GM19099 (cell line): ENCODE measurements around the gene LHFPL6.

Experiments
- POLR2A ChIP-seq: IDR thresholded peaks from 3 replicates; pipeline ENCODE4 v1.6.1; 2011; ENCODE audit warnings: low read depth; ENCODE audit not compliant: insufficient read length; ENCODE audit errors: extremely low read depth

The LHFPL6 gene

GRCh38 chr13:39538816-39539790, 63.9 kb downstream of the LHFPL6 start:
- no peak for TF ChIP-seq POLR2A

- no peak for TF ChIP-seq POLR2A
Measured at GRCh38 chr13:39536906-39537305, 66.1 kb downstream of the LHFPL6 start.

- no peak for TF ChIP-seq POLR2A
Measured at GRCh38 chr13:39536274-39536673, 66.7 kb downstream of the LHFPL6 start.

- TF ChIP-seq POLR2A: no peak
Measured at GRCh38 chr13:39533651-39534150, 69.3 kb downstream of the LHFPL6 start.

- TF ChIP-seq POLR2A: no peak
Measured at GRCh38 chr13:39531646-39532045, 71.3 kb downstream of the LHFPL6 start.

- no peak for TF ChIP-seq POLR2A
Measured at GRCh38 chr13:39530916-39531315, 72.1 kb downstream of the LHFPL6 start.

GRCh38 chr13:39528661-39528980, 74.4 kb downstream of the LHFPL6 start:
- TF ChIP-seq POLR2A: no peak

GRCh38 chr13:39527961-39528660, 74.9 kb downstream of the LHFPL6 start:
- TF ChIP-seq POLR2A: no peak

- no peak for TF ChIP-seq POLR2A
Measured at GRCh38 chr13:39527301-39527700, 75.7 kb downstream of the LHFPL6 start.

GRCh38 chr13:39526499-39526898, 76.5 kb downstream of the LHFPL6 start:
- no peak for TF ChIP-seq POLR2A

- no peak for TF ChIP-seq POLR2A
Measured at GRCh38 chr13:39525506-39525905, 77.5 kb downstream of the LHFPL6 start.

GRCh38 chr13:39524795-39525194, 78.2 kb downstream of the LHFPL6 start:
- TF ChIP-seq POLR2A: no peak

GRCh38 chr13:39522329-39522728, 80.7 kb downstream of the LHFPL6 start:
- TF ChIP-seq POLR2A: no peak

- no peak for TF ChIP-seq POLR2A
Measured at GRCh38 chr13:39521701-39522100, 81.3 kb downstream of the LHFPL6 start.

- no peak for TF ChIP-seq POLR2A
Measured at GRCh38 chr13:39516096-39516495, 86.9 kb downstream of the LHFPL6 start.

- TF ChIP-seq POLR2A: no peak
Measured at GRCh38 chr13:39515224-39515714, 87.7 kb downstream of the LHFPL6 start.

GRCh38 chr13:39512687-39513086, 90.3 kb downstream of the LHFPL6 start:
- no peak for TF ChIP-seq POLR2A

GRCh38 chr13:39510316-39510695, 92.7 kb downstream of the LHFPL6 start:
- TF ChIP-seq POLR2A: no peak
